Peyer's patch (tissue), 4 donors: ENCODE measurements around the gene RBM10.

ENCODE experiments used
- CTCF ChIP-seq, 6 experiments: fragments of 450-650 bp in 4 of 6; fragments of 200-600 bp in 2 of 6; sonication (generic) in 1 of 6; IDR thresholded peaks; one replicate each; pipeline ENCODE4 v1.5.1; 2017 to 2019; ENCODE audit warnings: antibody characterized with exemption in 6 of 6, mild to moderate bottlenecking in 3 of 6, moderate library complexity in 1 of 6
- POLR2A ChIP-seq, 2 donors: fragments of 450-650 bp; IDR thresholded peaks; one replicate each; pipeline ENCODE4 v1.5.1; 2017; ENCODE audit warnings: antibody characterized with exemption in 2 of 2, mild to moderate bottlenecking in 2 of 2, moderate library complexity in 2 of 2

- TF ChIP-seq POLR2A (IDR thresholded peaks at IDR 0.05), result no peak
- no peak for TF ChIP-seq CTCF (IDR thresholded peaks at IDR 0.05)
These were observed 18.0 kb downstream of the RBM10 start for GRCh38 chrX:47162927-47163583.
